Measurements from ENCODE around the gene LIMCH1.

Gene LIMCH1

GRCh38 chr4:41645728-41646390 is 107.9 kb downstream of the LIMCH1 start:
- DNase-seq, result peak; percentile 45

- no peak for DNase-seq
Measured at GRCh38 chr4:41646862-41647261, 108.9 kb downstream of the LIMCH1 start.

GRCh38 chr4:41647383-41647782 is 109.4 kb downstream of the LIMCH1 start:
- DNase-seq, result peak; percentile 67

GRCh38 chr4:41651150-41651549 is 113.2 kb downstream of the LIMCH1 start:
- DNase-seq, result peak; percentile 77

GRCh38 chr4:41652971-41653370 is 115.0 kb downstream of the LIMCH1 start:
- peak; percentile 19 for DNase-seq

- no peak for DNase-seq
Measured at GRCh38 chr4:41653523-41653922, 115.6 kb downstream of the LIMCH1 start.

GRCh38 chr4:41655177-41655576 is 117.2 kb downstream of the LIMCH1 start:
- DNase-seq, result no peak

- no peak for DNase-seq
Measured at GRCh38 chr4:41656106-41656505, 118.1 kb downstream of the LIMCH1 start.

GRCh38 chr4:41656572-41657520 is 118.9 kb downstream of the LIMCH1 start:
- DNase-seq, result no peak

GRCh38 chr4:41657561-41657960 is 119.6 kb downstream of the LIMCH1 start:
- no peak for DNase-seq

GRCh38 chr4:41658163-41658562 is 120.2 kb downstream of the LIMCH1 start:
- no peak for DNase-seq

- DNase-seq, result peak; percentile 18
Measured at GRCh38 chr4:41660352-41660751, 122.4 kb downstream of the LIMCH1 start.

GRCh38 chr4:41661442-41662076 is 123.6 kb downstream of the LIMCH1 start:
- peak; percentile 68 for DNase-seq

- DNase-seq, result no peak
Measured at GRCh38 chr4:41665636-41666207, 127.8 kb downstream of the LIMCH1 start.

- no peak for DNase-seq
Measured at GRCh38 chr4:41668024-41668423, 130.1 kb downstream of the LIMCH1 start.

- DNase-seq, result no peak
Measured at GRCh38 chr4:41670530-41670929, 132.6 kb downstream of the LIMCH1 start.

- no peak for DNase-seq
Measured at GRCh38 chr4:41670982-41671381, 133.0 kb downstream of the LIMCH1 start.

GRCh38 chr4:41678086-41678816 is 140.3 kb downstream of the LIMCH1 start:
- DNase-seq, result no peak

- no peak for DNase-seq
Measured at GRCh38 chr4:41678951-41679350, 141.0 kb downstream of the LIMCH1 start.

GRCh38 chr4:41679991-41680390 is 142.0 kb downstream of the LIMCH1 start:
- no peak for DNase-seq

GRCh38 chr4:41681054-41681453 is 143.1 kb downstream of the LIMCH1 start:
- no peak for DNase-seq

GRCh38 chr4:41683326-41683725 is 145.4 kb downstream of the LIMCH1 start:
- no peak for DNase-seq

- no peak for DNase-seq
Measured at GRCh38 chr4:41686893-41687292, 148.9 kb downstream of the LIMCH1 start.
